22Rv1 (cell line): ENCODE results near the gene PRRC2C.

Experiments
- CTCF ChIP-seq: fragments of 450-650 bp; IDR thresholded peaks from 2 replicates; pipeline ENCODE4 v1.5.1; 2017; ENCODE audit warnings: mild to moderate bottlenecking
- ZFX ChIP-seq: fragments of 450-650 bp; IDR thresholded peaks from 2 replicates; pipeline ENCODE4 v1.6.1; 2017; ENCODE audit warnings: antibody characterized with exemption, borderline replicate concordance

- TF ChIP-seq CTCF (no peak), ZFX (no peak)
These were observed 100.4 kb downstream of the PRRC2C start for GRCh38 chr1:171585715-171586114.
